ENCODE data around the gene TENT4A.

Gene TENT4A

DNA sequence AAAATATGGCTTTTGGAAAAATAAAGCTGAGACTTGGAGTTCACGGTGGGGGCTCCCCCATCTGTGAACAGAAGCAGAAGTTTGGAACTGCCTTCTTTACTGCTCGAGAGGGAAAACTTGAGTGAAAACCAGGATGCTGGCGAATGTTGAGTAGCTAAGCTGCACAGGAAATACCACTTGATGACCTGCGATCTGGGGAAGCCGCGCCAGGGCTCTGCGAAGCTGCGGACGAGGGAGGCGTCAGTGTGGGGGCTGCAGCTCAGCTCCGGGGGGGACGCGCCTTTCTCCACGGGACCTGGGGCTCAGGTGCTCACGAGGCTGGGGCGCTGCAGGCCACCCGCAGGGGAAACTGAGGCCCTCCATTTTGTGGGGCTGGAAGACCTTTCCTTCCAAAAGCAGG is 62.3 kb downstream of the TENT4A start:
- no peak for DNase-seq

DNA sequence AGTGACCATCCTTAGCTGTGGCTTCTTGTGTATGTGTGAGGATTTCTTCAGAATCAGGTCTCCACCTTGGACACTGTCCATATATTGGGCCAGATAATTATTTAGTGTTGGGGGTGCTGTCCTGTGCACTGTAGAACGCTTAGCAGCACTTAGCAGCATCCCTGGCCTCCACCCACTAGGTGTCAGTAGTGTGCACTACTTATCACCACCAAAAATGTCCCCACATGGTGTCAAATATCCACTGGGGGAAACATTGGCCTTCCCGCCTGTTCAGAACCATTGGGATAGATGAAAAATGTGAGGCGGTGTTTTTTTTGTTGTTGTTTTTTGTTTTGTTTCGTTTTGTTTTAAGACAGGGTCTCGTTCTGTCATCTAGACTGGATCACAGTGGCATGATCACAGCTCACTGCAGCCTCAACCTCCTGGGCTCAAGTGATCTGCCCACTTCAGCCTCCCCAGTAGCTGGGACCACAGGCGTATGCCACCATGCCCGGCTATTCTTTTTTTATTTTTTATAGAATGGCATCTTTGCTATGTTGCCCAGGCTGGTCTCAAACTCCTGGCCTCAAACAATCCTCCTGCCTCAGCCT is 67.7 kb downstream of the TENT4A start:
- DNase-seq, result peak in 1 of 2 experiments; percentile 26

DNA sequence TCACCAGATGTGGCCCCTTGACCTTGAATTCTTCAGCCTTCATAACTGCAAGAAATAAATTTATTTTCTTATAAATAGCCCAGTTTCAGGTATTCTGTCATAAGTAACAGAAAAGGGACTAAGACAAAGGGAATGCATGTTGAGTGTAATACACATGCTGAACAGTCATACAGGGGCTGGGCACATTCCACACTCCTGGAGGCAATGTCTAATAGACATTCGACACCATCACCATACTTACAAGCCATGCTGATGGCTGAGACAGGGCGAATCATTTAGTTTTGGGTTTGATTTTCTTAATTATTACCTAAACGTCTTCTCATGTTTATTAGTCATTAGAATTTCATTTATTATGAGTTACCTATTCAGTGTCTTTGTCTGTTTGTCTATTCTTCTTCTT is 68.5 kb downstream of the TENT4A start:
- no peak for DNase-seq

DNA sequence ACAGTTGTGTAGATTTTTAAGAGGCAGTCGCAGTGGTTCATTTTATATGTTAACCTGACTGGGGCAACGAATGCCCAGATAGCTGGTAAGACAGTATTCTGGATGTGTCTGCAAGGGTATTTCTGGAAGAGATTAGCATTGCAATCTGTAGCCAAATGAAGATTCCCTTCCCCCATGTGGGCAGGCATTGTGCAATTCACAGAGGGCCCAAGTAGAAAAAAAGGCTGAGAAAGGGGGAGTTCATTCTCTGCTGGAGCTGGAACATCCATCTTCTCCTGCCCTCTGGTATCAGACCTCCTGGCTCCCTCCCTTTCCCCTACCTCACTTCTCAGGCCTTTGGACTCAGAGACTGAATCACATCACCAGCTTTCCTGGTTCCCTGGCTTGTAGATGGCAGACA is 70.6 kb downstream of the TENT4A start:
- no peak for DNase-seq

- DNase-seq, result no peak
Measured at GRCh38 chr5:6784481-6784880, 71.2 kb downstream of the TENT4A start.

GRCh38 chr5:6785161-6785860 is 72.1 kb downstream of the TENT4A start:
- DNase-seq, result no peak

GRCh38 chr5:6785861-6786180 is 72.6 kb downstream of the TENT4A start:
- no peak for DNase-seq

GRCh38 chr5:6786786-6787495 is 73.7 kb downstream of the TENT4A start:
- no peak for DNase-seq

GRCh38 chr5:6787941-6788340 is 74.7 kb downstream of the TENT4A start:
- DNase-seq, result no peak

DNA sequence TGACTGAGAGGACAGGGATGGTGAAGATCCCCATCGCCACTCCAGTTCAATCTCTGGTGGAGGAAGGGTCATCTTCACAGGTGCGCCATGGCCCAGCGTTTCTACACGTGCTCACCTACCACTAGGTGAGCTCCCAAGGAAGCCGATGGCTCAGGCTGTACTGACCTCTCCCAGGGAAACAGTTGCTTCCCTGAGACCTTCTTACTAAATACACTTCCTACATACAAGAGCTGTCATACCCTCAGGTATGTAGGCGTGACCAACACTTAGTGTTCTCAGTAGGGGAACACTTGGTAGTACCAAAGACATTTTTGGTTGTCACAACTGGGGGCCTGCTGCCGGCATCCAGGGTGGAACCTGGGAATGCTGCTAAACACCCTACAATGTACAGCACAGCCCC is 75.2 kb downstream of the TENT4A start:
- DNase-seq, result no peak

GRCh38 chr5:6788956-6789649 is 75.9 kb downstream of the TENT4A start:
- no peak for DNase-seq

- no peak for DNase-seq
Measured at GRCh38 chr5:6790346-6790865, 77.2 kb downstream of the TENT4A start.

DNA sequence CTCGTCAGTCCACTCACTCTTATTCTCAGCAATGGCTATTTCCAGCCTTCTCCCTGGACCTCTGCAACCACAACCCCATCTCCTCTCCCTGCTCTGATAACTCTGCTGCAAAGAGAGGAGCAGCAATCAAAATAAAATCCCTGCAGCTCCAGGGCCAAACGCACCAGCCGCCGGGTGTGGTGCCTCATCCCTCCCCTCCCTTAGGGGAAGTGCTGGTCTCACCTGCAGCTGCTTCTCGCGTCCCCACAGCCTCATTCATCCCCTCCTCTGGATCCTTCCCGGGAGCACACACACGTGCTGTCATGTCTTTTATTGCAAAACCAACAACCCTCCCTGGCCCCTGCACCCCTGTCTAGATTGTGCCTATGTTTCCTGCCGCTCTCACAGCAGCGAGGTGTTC is 77.8 kb downstream of the TENT4A start:
- no peak for DNase-seq

DNA sequence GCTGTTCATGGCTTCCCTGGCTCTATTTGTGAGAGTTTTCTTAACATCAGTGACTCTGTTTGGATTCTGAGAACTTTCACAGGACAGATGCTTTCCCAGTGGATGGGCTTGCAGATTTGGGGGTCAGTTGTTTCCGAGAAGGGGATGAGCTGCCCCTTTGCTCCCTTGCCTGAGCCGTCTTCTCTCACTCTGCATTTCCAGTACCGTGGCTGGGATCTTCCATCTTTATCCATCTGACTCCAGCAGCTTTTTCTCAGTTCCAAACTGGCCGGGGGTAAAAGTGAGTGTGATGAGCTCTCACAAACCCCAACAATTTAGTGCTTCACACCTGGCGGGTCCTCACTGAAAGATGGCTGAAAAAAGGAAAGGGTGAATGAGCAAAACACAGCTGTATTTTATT is 79.1 kb downstream of the TENT4A start:
- no peak for DNase-seq

DNA sequence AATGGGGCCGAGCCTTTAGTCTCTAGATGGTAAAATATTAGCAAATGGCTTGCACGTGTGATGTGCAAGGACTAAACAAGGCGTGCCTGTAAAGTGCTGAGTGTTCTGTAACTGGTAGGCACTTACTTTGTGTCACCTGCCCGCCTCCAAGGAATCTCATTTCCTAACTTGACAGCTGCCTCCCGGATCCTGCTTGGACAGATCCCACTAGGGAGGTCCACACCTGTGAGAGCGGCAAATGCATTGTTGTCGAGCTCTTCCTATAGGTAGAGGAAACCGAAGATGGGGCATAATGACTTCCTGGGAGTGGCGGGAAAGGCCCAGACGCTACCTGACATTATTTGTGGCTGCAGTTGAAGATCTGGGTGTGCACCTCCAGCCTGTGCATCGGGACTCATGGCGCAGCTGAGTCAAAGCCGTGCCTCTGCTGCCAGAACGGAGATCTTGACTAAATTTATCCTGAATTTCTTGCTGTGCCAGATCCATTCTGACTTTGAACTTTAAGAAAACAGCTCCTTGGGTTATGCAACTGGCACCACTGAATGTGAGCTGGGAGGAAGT is 79.8 kb downstream of the TENT4A start:
- no peak for DNase-seq

- no peak for DNase-seq
Measured at GRCh38 chr5:6801236-6801635, 88.0 kb downstream of the TENT4A start.

GRCh38 chr5:6803981-6804550 is 90.8 kb downstream of the TENT4A start:
- DNase-seq, result no peak

- DNase-seq, result no peak
Measured at GRCh38 chr5:6804766-6805501, 91.7 kb downstream of the TENT4A start.

DNA sequence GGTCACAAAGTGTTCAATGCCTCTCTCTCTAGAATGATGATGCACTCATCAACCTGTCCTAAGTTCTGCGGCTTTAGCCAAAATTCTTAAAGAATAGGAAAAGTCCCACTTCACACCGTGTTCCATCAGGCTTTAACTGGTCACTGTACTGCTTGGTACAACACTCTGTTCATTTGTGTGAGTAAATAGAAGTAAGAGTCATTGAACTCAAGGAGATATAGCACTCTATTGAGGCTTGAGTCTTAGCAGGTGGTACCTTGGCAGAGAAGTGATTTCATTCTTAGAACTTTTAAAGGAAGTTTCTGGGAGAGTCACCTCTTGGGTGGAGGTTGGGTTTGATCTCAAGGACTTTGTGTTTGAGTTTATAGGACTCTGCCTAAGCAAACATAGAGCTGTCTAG is 92.6 kb downstream of the TENT4A start:
- DNase-seq, result no peak
